Prostate gland (tissue), 2 donors: ENCODE measurements around the gene ATP7B.

Experiments
- POLR2A ChIP-seq: fragments of 450-650 bp; IDR thresholded peaks from one replicate; pipeline ENCODE4 v1.6.1; 2016; ENCODE audit warnings: antibody characterized with exemption, mild to moderate bottlenecking
- TF ChIP-seq, protein P1 (sequence below), 4 experiments: fragments of 200-600 bp in 2 of 4; fragments of 450-650 bp in 2 of 4; sonication (generic) in 2 of 4; IDR thresholded peaks; 1 replicate in 3 of 4; 2 replicates in 1 of 4; pipeline ENCODE4 v1.5.1; 2016 to 2019; ENCODE audit warnings: antibody characterized with exemption in 4 of 4, mild to moderate bottlenecking in 2 of 4, moderate library complexity in 2 of 4

DNA sequence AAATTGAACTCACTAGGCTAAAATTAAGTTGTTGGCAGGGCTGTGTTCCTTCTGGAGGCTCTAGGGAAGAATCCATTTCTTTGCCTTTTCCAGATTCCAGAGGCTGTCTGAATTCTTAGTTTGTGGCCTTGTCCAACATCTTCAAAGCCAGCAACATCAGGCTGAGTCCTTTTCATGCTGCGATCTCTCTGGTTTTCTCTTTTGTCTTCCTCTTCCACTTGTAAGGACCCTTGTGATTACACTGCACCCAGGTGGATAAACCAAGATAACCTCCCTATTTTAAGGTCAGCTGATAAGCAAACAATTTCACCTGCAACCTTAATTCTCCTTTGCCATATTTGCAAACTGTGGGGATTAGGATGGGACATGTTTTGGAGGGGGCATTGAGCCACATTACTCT is 24.8 kb upstream of the ATP7B start:
- TF ChIP-seq, protein P1, sequence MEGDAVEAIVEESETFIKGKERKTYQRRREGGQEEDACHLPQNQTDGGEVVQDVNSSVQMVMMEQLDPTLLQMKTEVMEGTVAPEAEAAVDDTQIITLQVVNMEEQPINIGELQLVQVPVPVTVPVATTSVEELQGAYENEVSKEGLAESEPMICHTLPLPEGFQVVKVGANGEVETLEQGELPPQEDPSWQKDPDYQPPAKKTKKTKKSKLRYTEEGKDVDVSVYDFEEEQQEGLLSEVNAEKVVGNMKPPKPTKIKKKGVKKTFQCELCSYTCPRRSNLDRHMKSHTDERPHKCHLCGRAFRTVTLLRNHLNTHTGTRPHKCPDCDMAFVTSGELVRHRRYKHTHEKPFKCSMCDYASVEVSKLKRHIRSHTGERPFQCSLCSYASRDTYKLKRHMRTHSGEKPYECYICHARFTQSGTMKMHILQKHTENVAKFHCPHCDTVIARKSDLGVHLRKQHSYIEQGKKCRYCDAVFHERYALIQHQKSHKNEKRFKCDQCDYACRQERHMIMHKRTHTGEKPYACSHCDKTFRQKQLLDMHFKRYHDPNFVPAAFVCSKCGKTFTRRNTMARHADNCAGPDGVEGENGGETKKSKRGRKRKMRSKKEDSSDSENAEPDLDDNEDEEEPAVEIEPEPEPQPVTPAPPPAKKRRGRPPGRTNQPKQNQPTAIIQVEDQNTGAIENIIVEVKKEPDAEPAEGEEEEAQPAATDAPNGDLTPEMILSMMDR (IDR thresholded peaks at IDR 0.05), result no peak
- TF ChIP-seq POLR2A, result no peak
